RWPE2 (cell line): ENCODE measurements around the gene BAIAP2L1.
A peak's percentile ranks its signal among the peaks of the same experiment; 100 is the strongest.
"Not testable (repeated sequence)": the region's sequence is repeated elsewhere in the genome, so short reads cannot be mapped to it uniquely, and the experiment has no call there.

Experiments used
- ATAC-seq: fragments of 200-7000 bp; cut with Tn5 transposase; 3 replicates; pipeline ENCODE4 v1.9.1; 2021; ENCODE audit warnings: low read depth
- DNase-seq: peaks from one replicate; pipeline ENCODE4 v3.0.0-alpha.2; 2020; ENCODE audit warnings: low spot score
- H3K27ac ChIP-seq: fragments of 450-650 bp; 2 replicates; pipeline ENCODE4 v1.5.1; 2017; ENCODE audit warnings: mild to moderate bottlenecking; ENCODE audit not compliant: poor library complexity, severe bottlenecking
- H3K27me3 ChIP-seq: fragments of 250-450 bp; sonication (Bioruptor Pico); 2 replicates; pipeline ENCODE4 v1.5.1; 2021; ENCODE audit warnings: mild to moderate bottlenecking, moderate library complexity; ENCODE audit not compliant: insufficient read depth, poor library complexity, severe bottlenecking
- H3K36me3 ChIP-seq: fragments of 250-450 bp; sonication (Bioruptor Pico); 2 replicates; pipeline ENCODE4 v1.5.1; 2020; ENCODE audit warnings: low read depth, mild to moderate bottlenecking, moderate library complexity
- H3K4me1 ChIP-seq: fragments of 250-450 bp; sonication (Bioruptor Pico); 2 replicates; pipeline ENCODE4 v1.5.1; 2021; ENCODE audit warnings: mild to moderate bottlenecking, moderate library complexity; ENCODE audit not compliant: insufficient read depth, poor library complexity, severe bottlenecking
- H3K4me3 ChIP-seq: fragments of 250-450 bp; sonication (Bioruptor Pico); 2 replicates; pipeline ENCODE4 v1.5.1; 2021; ENCODE audit warnings: mild to moderate bottlenecking, moderate library complexity; ENCODE audit not compliant: severe bottlenecking
- H3K9me3 ChIP-seq: fragments of 250-450 bp; sonication (Bioruptor Pico); 2 replicates; pipeline ENCODE4 v1.5.1; 2021; ENCODE audit warnings: mild to moderate bottlenecking, moderate library complexity; ENCODE audit not compliant: severe bottlenecking
- TF ChIP-seq, protein P1 (sequence below): fragments of 450-650 bp; IDR thresholded peaks from one replicate; pipeline ENCODE4 v1.5.1; 2017; ENCODE audit warnings: mild to moderate bottlenecking, moderate library complexity; ENCODE audit not compliant: poor library complexity, severe bottlenecking

Gene BAIAP2L1, protein sequence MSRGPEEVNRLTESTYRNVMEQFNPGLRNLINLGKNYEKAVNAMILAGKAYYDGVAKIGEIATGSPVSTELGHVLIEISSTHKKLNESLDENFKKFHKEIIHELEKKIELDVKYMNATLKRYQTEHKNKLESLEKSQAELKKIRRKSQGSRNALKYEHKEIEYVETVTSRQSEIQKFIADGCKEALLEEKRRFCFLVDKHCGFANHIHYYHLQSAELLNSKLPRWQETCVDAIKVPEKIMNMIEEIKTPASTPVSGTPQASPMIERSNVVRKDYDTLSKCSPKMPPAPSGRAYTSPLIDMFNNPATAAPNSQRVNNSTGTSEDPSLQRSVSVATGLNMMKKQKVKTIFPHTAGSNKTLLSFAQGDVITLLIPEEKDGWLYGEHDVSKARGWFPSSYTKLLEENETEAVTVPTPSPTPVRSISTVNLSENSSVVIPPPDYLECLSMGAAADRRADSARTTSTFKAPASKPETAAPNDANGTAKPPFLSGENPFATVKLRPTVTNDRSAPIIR

DNA sequence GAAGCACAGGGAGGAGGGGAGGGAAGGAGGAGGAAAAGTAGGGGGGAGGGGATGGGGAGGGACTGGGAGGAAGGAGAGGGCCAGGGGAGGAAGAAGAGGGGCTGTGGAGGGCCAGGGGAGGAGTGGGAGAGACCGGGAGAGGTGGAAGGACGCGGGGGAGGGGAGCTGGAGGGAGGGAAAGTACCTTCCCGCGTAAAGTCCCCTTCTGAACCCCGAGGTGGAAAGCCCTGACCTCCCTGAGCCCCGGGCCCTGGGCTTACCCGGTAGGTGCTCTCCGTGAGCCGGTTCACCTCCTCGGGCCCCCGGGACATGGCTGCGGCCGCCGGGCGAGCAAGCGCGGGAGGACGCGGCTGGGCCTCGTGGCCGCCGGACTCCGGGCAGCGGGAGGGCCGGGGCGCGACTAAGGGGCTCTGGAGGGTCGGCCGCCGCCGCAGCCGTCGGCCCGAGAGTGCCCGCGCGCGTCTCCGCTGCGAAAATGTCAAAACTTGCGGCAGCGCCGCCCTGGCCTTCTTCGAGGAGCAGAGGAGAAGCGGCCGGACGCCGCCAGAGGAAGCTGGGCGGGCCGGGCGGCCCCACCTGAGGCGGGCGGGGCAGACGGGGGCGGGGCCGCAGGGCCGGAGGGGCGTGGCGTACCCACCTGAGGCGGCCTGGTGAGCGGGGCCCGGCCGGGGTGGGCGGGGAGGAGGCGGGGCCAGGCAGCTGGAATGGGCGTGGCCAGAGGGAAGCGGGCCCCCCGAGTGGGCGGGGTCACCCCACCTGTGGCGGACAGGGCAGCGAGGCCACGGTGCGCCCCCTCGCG lies at the start of gene BAIAP2L1:
BAIAP2L1 (minus strand) TSS at position 549 of the 799 bp plus-strand sequence; CDS start at position 311, 238 bp downstream.
- H3K9me3 ChIP-seq = no peaks in the 10 kb centered on the region
- peak; percentile 81 for ATAC-seq
- peaks cover 7% of the 10 kb centered on the region for H3K4me1 ChIP-seq
- no peaks in the 10 kb centered on the region for H3K27me3 ChIP-seq
- DNase-seq = peak; percentile 91
- peak within 1 kb of the TSS; percentile 94 for H3K27ac ChIP-seq
- TF ChIP-seq, protein P1, sequence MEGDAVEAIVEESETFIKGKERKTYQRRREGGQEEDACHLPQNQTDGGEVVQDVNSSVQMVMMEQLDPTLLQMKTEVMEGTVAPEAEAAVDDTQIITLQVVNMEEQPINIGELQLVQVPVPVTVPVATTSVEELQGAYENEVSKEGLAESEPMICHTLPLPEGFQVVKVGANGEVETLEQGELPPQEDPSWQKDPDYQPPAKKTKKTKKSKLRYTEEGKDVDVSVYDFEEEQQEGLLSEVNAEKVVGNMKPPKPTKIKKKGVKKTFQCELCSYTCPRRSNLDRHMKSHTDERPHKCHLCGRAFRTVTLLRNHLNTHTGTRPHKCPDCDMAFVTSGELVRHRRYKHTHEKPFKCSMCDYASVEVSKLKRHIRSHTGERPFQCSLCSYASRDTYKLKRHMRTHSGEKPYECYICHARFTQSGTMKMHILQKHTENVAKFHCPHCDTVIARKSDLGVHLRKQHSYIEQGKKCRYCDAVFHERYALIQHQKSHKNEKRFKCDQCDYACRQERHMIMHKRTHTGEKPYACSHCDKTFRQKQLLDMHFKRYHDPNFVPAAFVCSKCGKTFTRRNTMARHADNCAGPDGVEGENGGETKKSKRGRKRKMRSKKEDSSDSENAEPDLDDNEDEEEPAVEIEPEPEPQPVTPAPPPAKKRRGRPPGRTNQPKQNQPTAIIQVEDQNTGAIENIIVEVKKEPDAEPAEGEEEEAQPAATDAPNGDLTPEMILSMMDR = no peak
- peaks cover 11% of the 10 kb centered on the region for H3K36me3 ChIP-seq
- peak within 1 kb of the TSS; percentile 93 for H3K4me3 ChIP-seq

DNA sequence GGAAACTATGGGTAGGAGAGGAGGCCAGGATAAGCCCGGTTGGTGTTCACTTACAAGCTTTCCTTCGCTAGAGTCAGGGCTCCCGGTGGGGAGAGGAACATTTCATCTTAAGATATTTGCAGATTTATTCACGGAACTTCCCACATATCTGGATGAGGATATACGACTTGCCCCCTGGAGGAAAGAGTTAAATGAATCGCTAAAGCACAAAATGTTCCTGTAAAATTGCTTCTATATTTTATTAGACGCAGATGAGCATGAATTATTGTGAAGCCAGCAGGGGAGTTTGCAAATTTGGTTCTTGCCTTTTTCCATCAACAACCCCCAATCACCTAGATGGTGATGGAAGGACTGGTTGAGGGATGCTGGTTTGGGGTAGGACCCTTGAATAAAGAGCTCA lies 47.9 kb upstream of the BAIAP2L1 start:
- no peaks in the 10 kb centered on the region for H3K36me3 ChIP-seq
- H3K27ac ChIP-seq = no peak overlapping the region
- no peak overlapping the region for H3K4me3 ChIP-seq
- H3K4me1 ChIP-seq = no peaks in the 10 kb centered on the region
- ATAC-seq (no peak), DNase-seq (no peak)
- TF ChIP-seq, protein P1 = no peak
- no peaks in the 10 kb centered on the region for H3K27me3 ChIP-seq
- H3K9me3 ChIP-seq = no peaks in the 10 kb centered on the region

DNA sequence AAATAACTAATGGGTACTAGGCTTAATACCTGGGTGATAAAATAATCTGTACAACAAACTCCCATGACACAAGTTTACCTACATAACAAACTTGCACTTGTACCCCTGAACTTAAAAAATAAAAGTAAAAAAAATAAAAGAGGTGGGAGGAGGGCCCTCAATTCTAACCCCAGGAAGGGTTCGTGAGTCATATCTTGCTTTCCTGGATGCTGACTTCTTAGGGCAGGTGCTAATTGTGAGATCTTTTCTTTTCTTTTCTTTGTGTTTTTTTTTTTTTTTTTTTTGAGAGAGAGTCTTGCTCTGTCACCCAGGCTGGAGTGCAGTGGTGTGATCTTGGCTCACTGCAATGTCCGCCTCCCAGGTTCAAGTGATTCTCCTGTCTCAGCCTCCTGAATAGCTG lies 40.1 kb upstream of the BAIAP2L1 start:
- not testable (repeated sequence) for ATAC-seq, H3K4me3 ChIP-seq, DNase-seq, H3K9me3 ChIP-seq, H3K36me3 ChIP-seq, H3K4me1 ChIP-seq, H3K27me3 ChIP-seq, H3K27ac ChIP-seq

DNA sequence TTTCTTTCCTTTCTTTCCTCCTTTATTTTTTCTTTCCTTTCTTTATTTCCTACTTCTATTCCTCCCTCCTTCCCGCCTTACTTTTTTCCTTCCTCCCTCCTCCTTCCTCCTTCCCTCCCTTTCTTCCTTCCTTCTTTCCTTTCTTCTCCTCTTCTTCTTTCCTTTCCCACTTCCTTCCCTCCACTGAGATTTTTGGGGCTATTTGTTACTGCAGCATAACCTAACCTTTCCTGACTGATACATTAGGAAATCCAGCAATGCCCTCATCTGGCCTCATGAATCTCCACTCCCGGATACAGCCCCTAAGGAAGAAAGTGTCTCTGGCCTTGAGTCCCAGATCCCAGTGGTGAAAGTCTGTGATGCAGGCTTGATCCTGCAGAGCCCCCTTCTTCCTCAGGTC lies 38.6 kb upstream of the BAIAP2L1 start:
- Histone ChIP-seq H3K4me3 (no peak overlapping the region), H3K4me1 (no peaks in the 10 kb centered on the region), H3K27ac (no peak overlapping the region), H3K9me3 (no peaks in the 10 kb centered on the region), H3K36me3 (no peaks in the 10 kb centered on the region), H3K27me3 (no peaks in the 10 kb centered on the region)
- DNase-seq (no peak), ATAC-seq (no peak)
- TF ChIP-seq, protein P1 = no peak

DNA sequence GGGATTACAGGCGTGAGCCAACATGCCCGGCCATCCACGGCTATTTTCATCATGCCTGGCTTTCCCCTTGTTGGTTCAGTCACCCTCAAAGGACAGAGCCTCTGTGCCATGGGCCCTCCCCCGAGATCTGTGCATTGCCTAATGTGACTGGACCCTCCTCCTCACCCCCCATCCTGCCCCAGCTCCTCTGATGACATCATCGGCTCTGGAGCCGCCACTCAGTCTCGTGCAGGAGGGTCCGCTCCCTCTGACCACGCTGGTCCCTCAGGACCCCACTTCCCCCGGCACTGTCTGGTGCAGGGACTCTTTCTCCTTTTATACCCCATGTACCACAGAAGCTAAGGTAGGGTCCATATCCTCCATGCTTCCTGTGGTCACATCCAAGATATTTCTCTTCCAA lies 33.2 kb upstream of the BAIAP2L1 start:
- H3K4me1 ChIP-seq = no peaks in the 10 kb centered on the region
- ATAC-seq = no peak
- no peak for DNase-seq

More for the DNA sequence above, 33.2 kb upstream of the BAIAP2L1 start:
- TF ChIP-seq, protein P1 = no peak
- Histone ChIP-seq H3K27ac (no peak overlapping the region), H3K9me3 (no peaks in the 10 kb centered on the region), H3K27me3 (no peaks in the 10 kb centered on the region), H3K36me3 (no peaks in the 10 kb centered on the region), H3K4me3 (no peak overlapping the region)
